Lower lobe of right lung (tissue), 2 donors: ENCODE results near the gene AFTPH. TPM values are rescaled to one million over a fixed set of nuclear protein-coding genes. Genes with fewer than 3 reads are reported as not detected.
A peak's percentile ranks its signal among the peaks of the same experiment; 100 is the strongest.

Experiments used
- ATAC-seq, 2 donors: fragments of 200-7000 bp; cut with Tn5 transposase; one replicate each; pipeline ENCODE4 v1.9.1; 2020 to 2022; ENCODE audit warnings: mild to moderate bottlenecking in 2 of 2, moderate library complexity in 2 of 2
- DNase-seq: peaks from one replicate; pipeline ENCODE4 v3.0.0-alpha.2; 2020
- H3K27ac ChIP-seq: fragments of 200-600 bp; one replicate; pipeline ENCODE4 v1.8.0; 2022
- H3K27me3 ChIP-seq: fragments of 200-600 bp; one replicate; pipeline ENCODE4 v1.8.0; 2022; ENCODE audit warnings: low read depth
- H3K36me3 ChIP-seq: fragments of 200-600 bp; one replicate; pipeline ENCODE4 v1.8.0; 2022; ENCODE audit warnings: mild to moderate bottlenecking
- H3K4me1 ChIP-seq: fragments of 200-600 bp; one replicate; pipeline ENCODE4 v1.8.0; 2022
- H3K4me3 ChIP-seq: fragments of 200-600 bp; one replicate; pipeline ENCODE4 v1.8.0; 2022; ENCODE audit warnings: mild to moderate bottlenecking
- H3K9me3 ChIP-seq: fragments of 200-600 bp; one replicate; pipeline ENCODE4 v1.8.0; 2022
- CTCF ChIP-seq: fragments of 200-600 bp; IDR thresholded peaks from one replicate; pipeline ENCODE4 v1.8.0; 2022; ENCODE audit warnings: antibody characterized with exemption, mild to moderate bottlenecking
- intact Hi-C: fragments of 100-400 bp; cut with DNase I; formaldehyde crosslinking; loops from one replicate; pipeline ENCODE4 v1.11.0; 2022
- total RNA-seq: library from RNA; stranded (reverse); fragmentation: NEBNext Ultra II Directional; extraction: Animal tissue kit (Norgen Biotek cat#: 25700); gene quantifications from one replicate; pipeline ENCODE4 v1.2.1, GENCODE V29; 2021
- donor health status: DM: no; HTN: yes; CAD: no; lungs with severe emphysema.

Gene AFTPH
- total RNA-seq, 1 donor from 2014 or later = 42.6 TPM

- no peak for ATAC-seq
- peaks cover 22% of the 10 kb centered on the region for H3K4me1 ChIP-seq
- H3K4me3 ChIP-seq = no peak overlapping the region
- no peak for TF ChIP-seq CTCF
- intact Hi-C loops = no loop called here
- H3K27me3 ChIP-seq = no peaks in the 10 kb centered on the region
- no peaks in the 10 kb centered on the region for H3K36me3 ChIP-seq
- no peak overlapping the region for H3K27ac ChIP-seq
- no peak for DNase-seq
- H3K9me3 ChIP-seq = no peaks in the 10 kb centered on the region
These were observed 81.9 kb downstream of the AFTPH start for GRCh38 chr2:64605991-64606478.

GRCh38 chr2:64606479-64607363 lies 82.6 kb downstream of the AFTPH start:
- ATAC-seq = peak; percentile 79 to 86
- Histone ChIP-seq H3K36me3 (no peaks in the 10 kb centered on the region), H3K4me1 (peaks cover 22% of the 10 kb centered on the region), H3K27ac (peak overlapping the region; percentile 62), H3K4me3 (peak overlapping the region; percentile 34), H3K9me3 (no peaks in the 10 kb centered on the region), H3K27me3 (no peaks in the 10 kb centered on the region)
- no peak for TF ChIP-seq CTCF
- peak; percentile 91 for DNase-seq
- intact Hi-C loops = no loop called here

GRCh38 chr2:64607381-64608304 lies 83.5 kb downstream of the AFTPH start:
- no peak for DNase-seq
- no peaks in the 10 kb centered on the region for H3K9me3 ChIP-seq
- peaks cover 22% of the 10 kb centered on the region for H3K4me1 ChIP-seq
- intact Hi-C loops = no loop called here
- no peaks in the 10 kb centered on the region for H3K36me3 ChIP-seq
- no peak for TF ChIP-seq CTCF
- peak overlapping the region; percentile 62 for H3K27ac ChIP-seq
- ATAC-seq = no peak
- no peaks in the 10 kb centered on the region for H3K27me3 ChIP-seq
- H3K4me3 ChIP-seq = no peak overlapping the region

GRCh38 chr2:64608867-64609226 lies 84.7 kb downstream of the AFTPH start:
- peaks cover 22% of the 10 kb centered on the region for H3K4me1 ChIP-seq
- ATAC-seq (peak; percentile 37 to 46), DNase-seq (peak; percentile 55)
- H3K4me3 ChIP-seq = peak overlapping the region; percentile 57
- intact Hi-C loops = no loop called here
- peak overlapping the region; percentile 83 for H3K27ac ChIP-seq
- no peaks in the 10 kb centered on the region for H3K36me3 ChIP-seq
- H3K9me3 ChIP-seq = no peaks in the 10 kb centered on the region
- no peaks in the 10 kb centered on the region for H3K27me3 ChIP-seq
- TF ChIP-seq CTCF = no peak

GRCh38 chr2:64609227-64609941 lies 85.3 kb downstream of the AFTPH start:
- H3K27ac ChIP-seq = peak overlapping the region; percentile 83
- intact Hi-C loops = no loop called here
- no peaks in the 10 kb centered on the region for H3K27me3 ChIP-seq
- ATAC-seq (peak; percentile 90 to 94), DNase-seq (peak; percentile 80)
- H3K9me3 ChIP-seq = no peaks in the 10 kb centered on the region
- H3K4me1 ChIP-seq = peaks cover 22% of the 10 kb centered on the region
- TF ChIP-seq CTCF = peak; percentile 23
- no peaks in the 10 kb centered on the region for H3K36me3 ChIP-seq
- H3K4me3 ChIP-seq = peak overlapping the region; percentile 57
